Activated T-helper 2 cell treated with anti-CD3 and anti-CD28 coated beads, Interferon-gamma antibody, Interleukin-2, Interleukin-4, amounts not matched to agents 10 μg/mL and 5 μg/mL and 100 μg/mL, durations not matched to agents 14 hours and 24 hours and 36 hours (primary cell): Measurements from ENCODE around the gene IFFO2. TPM values are rescaled to one million over a fixed set of nuclear protein-coding genes. Genes with fewer than 3 reads are reported as not detected.
A peak's percentile ranks its signal among the peaks of the same experiment; 100 is the strongest.

ENCODE experiments used
- DNase-seq: peaks from one replicate; pipeline ENCODE4 v3.0.0; 2021; ENCODE audit warnings: low spot score
- H3K27ac Mint-ChIP-seq: one replicate; pipeline ENCODE4 v1.8.0; 2021; ENCODE audit warnings: mixed read lengths
- H3K27me3 Mint-ChIP-seq: one replicate; pipeline ENCODE4 v1.8.0; 2021; ENCODE audit warnings: low read depth, mixed read lengths
- H3K36me3 Mint-ChIP-seq: one replicate; pipeline ENCODE4 v1.8.0; 2021; ENCODE audit warnings: low read depth, mixed read lengths
- H3K4me1 Mint-ChIP-seq: one replicate; pipeline ENCODE4 v1.8.0; 2021; ENCODE audit warnings: low read depth, mixed read lengths
- H3K4me3 Mint-ChIP-seq: one replicate; pipeline ENCODE4 v1.8.0; 2021; ENCODE audit warnings: low read depth, mild to moderate bottlenecking, moderate library complexity, mixed read lengths
- H3K9me3 Mint-ChIP-seq: one replicate; pipeline ENCODE4 v1.8.0; 2021; ENCODE audit warnings: mixed read lengths
- intact Hi-C: fragments of 100-400 bp; cut with micrococcal nuclease; formaldehyde crosslinking; loops from one replicate; pipeline ENCODE4 v1.15.1; 2023
- total RNA-seq: library from RNA; stranded (reverse); gene quantifications from 2 replicates; pipeline ENCODE4 v1.2.3, GENCODE V29; 2022

IFFO2 gene
- total RNA-seq, 1 donor from 2014 or later = 48.5 TPM

DNA sequence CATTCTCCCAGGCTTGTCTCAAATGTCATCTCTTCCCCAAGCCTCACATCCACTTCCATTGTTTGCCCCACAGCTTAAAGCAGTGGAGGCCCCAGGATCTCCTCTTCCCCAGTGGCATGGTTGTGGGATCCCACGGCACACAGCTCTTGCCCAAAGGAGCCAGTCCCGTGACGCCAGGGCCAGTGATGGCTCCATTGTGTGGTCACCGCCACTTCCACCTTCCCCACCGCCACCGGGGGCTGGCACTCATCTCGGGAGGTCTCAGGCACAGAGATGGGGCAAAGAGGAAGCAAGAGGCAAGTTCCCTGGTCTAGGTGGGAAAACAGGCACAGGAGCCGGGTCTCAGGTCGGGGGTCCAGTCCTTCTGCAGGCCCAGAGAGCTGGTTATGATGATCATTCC, 31.2 kb downstream of the IFFO2 start:
- peaks cover 10% of the 10 kb centered on the region for H3K36me3 Mint-ChIP-seq
- peak overlapping the region; percentile 28 for H3K4me3 Mint-ChIP-seq

DNA sequence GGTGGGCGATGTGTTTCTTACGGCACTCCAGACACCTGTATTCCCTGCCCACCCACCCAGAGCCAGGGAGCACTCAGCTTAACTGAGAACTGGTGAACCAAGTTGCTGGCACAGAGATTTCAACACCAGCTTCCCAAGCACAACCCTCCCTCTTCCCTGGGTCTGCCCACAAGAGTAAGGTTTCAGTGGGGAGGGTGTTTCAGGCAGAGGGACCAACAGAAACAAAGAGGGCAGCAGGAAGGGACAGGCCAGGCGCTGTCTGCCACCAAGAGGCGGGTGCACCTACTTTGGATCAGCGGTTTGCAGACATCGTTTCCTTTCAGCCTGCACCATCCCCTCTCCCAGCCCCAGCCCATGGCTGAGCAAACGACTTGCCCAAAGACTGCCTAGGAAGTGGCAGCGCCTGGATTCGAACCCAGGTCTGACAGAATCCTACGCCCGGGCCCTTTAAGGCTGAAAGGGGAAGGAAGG, 32.2 kb downstream of the IFFO2 start:
- Mint-ChIP-seq H3K9me3 (no peaks in the 10 kb centered on the region), H3K4me3 (no peak overlapping the region), H3K27me3 (no peaks in the 10 kb centered on the region), H3K36me3 (peaks cover 15% of the 10 kb centered on the region), H3K4me1 (peaks cover 46% of the 10 kb centered on the region), H3K27ac (peak overlapping the region; percentile 78)
- intact Hi-C loops = no loop called here
- no peak for DNase-seq

More for the DNA sequence above, 31.2 kb downstream of the IFFO2 start:
- no peaks in the 10 kb centered on the region for H3K27me3 Mint-ChIP-seq
- intact Hi-C loops = no loop called here
- no peak for DNase-seq
- H3K4me1 Mint-ChIP-seq = peaks cover 53% of the 10 kb centered on the region
- peak overlapping the region; percentile 78 for H3K27ac Mint-ChIP-seq
- H3K9me3 Mint-ChIP-seq = no peaks in the 10 kb centered on the region

GRCh38 chr1:18923756-18924211, 32.7 kb downstream of the IFFO2 start:
- no peak for DNase-seq
- Mint-ChIP-seq H3K27ac (peak overlapping the region; percentile 53), H3K4me3 (peak overlapping the region; percentile 21)

GRCh38 chr1:18922848-18923755, 33.4 kb downstream of the IFFO2 start:
- H3K4me3 Mint-ChIP-seq = peak overlapping the region; percentile 21
- no peak for DNase-seq
- H3K27me3 Mint-ChIP-seq = no peaks in the 10 kb centered on the region
- peaks cover 36% of the 10 kb centered on the region for H3K4me1 Mint-ChIP-seq
- H3K27ac Mint-ChIP-seq = peak overlapping the region; percentile 57
- H3K9me3 Mint-ChIP-seq = no peaks in the 10 kb centered on the region
- peaks cover 18% of the 10 kb centered on the region for H3K36me3 Mint-ChIP-seq
- intact Hi-C loops = no loop called here

More at GRCh38 chr1:18923756-18924211, 32.7 kb downstream of the IFFO2 start:
- Mint-ChIP-seq H3K4me1 (peaks cover 41% of the 10 kb centered on the region), H3K9me3 (no peaks in the 10 kb centered on the region), H3K36me3 (peaks cover 15% of the 10 kb centered on the region), H3K27me3 (no peaks in the 10 kb centered on the region)
- intact Hi-C loops = no loop called here

- Mint-ChIP-seq H3K27ac (no peak overlapping the region), H3K4me1 (peaks cover 29% of the 10 kb centered on the region), H3K27me3 (no peaks in the 10 kb centered on the region), H3K36me3 (peaks cover 20% of the 10 kb centered on the region), H3K9me3 (no peaks in the 10 kb centered on the region), H3K4me3 (no peak overlapping the region)
- intact Hi-C loops = no loop called here
- no peak for DNase-seq
Observed at GRCh38 chr1:18922319-18922726, 34.2 kb downstream of the IFFO2 start.

DNA sequence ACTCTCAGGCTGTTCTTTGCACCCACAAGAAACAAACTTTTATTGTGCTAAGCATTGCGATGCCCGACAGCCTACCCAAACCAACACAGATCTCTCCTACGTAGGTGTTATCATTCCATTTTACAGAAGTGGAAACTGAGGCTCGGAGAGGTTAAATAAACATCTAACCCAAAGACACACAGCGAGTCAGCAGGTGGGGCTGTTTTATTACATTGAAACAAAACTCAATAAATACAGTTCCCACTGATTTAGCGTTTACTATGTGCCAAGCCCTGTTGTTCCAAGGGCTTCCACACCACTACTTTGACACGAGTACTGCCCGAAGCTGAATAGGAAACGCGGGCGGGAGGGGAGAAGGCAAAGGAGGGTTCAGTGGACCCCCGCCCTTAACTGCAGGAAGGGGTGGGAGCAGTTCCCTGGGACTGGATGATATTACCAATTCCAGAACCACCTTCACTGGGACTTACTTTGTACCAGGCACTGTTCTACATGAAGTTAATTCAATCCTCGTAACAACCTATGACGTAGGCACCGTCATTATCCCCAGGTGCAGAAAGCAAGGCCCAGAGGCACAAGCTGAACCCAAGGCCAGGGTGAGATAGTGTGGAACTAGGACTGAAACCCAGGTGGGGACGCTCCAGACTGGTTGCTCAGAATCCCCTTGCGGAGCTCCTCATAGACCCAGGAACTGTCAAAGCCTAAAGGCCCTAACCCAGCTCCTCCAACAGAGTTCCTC, 34.8 kb downstream of the IFFO2 start:
- H3K9me3 Mint-ChIP-seq = no peaks in the 10 kb centered on the region
- H3K36me3 Mint-ChIP-seq = peaks cover 24% of the 10 kb centered on the region
- no peak overlapping the region for H3K27ac Mint-ChIP-seq
- no peak for DNase-seq
- no peaks in the 10 kb centered on the region for H3K27me3 Mint-ChIP-seq
- intact Hi-C loops = no loop called here
- peaks cover 26% of the 10 kb centered on the region for H3K4me1 Mint-ChIP-seq
- H3K4me3 Mint-ChIP-seq = no peak overlapping the region

GRCh38 chr1:18920931-18921330, 35.5 kb downstream of the IFFO2 start:
- H3K27ac Mint-ChIP-seq = no peak overlapping the region
- intact Hi-C loops = no loop called here

GRCh38 chr1:18919956-18920355, 36.5 kb downstream of the IFFO2 start:
- Mint-ChIP-seq H3K4me3 (no peak overlapping the region), H3K4me1 (peaks cover 17% of the 10 kb centered on the region), H3K9me3 (no peaks in the 10 kb centered on the region), H3K27me3 (no peaks in the 10 kb centered on the region), H3K36me3 (peaks cover 16% of the 10 kb centered on the region), H3K27ac (no peak overlapping the region)
- DNase-seq = no peak
- intact Hi-C loops = no loop called here

More at GRCh38 chr1:18920931-18921330, 35.5 kb downstream of the IFFO2 start:
- no peaks in the 10 kb centered on the region for H3K9me3 Mint-ChIP-seq
- H3K36me3 Mint-ChIP-seq = peaks cover 24% of the 10 kb centered on the region
- no peaks in the 10 kb centered on the region for H3K27me3 Mint-ChIP-seq
- no peak for DNase-seq
- no peak overlapping the region for H3K4me3 Mint-ChIP-seq
- H3K4me1 Mint-ChIP-seq = peaks cover 24% of the 10 kb centered on the region

GRCh38 chr1:18919197-18919905, 37.1 kb downstream of the IFFO2 start:
- Mint-ChIP-seq H3K27ac (no peak overlapping the region), H3K4me1 (peaks cover 11% of the 10 kb centered on the region), H3K27me3 (no peaks in the 10 kb centered on the region), H3K9me3 (no peaks in the 10 kb centered on the region), H3K36me3 (peaks cover 16% of the 10 kb centered on the region), H3K4me3 (no peak overlapping the region)
- no peak for DNase-seq
- intact Hi-C loops = no loop called here

- no peaks in the 10 kb centered on the region for H3K27me3 Mint-ChIP-seq
- intact Hi-C loops = no loop called here
- peaks cover 20% of the 10 kb centered on the region for H3K36me3 Mint-ChIP-seq
- H3K4me3 Mint-ChIP-seq = no peak overlapping the region
- DNase-seq = no peak
- no peaks in the 10 kb centered on the region for H3K9me3 Mint-ChIP-seq
- H3K4me1 Mint-ChIP-seq = peaks cover 7% of the 10 kb centered on the region
- H3K27ac Mint-ChIP-seq = no peak overlapping the region
Observed at GRCh38 chr1:18918417-18918816, 38.1 kb downstream of the IFFO2 start.

DNA sequence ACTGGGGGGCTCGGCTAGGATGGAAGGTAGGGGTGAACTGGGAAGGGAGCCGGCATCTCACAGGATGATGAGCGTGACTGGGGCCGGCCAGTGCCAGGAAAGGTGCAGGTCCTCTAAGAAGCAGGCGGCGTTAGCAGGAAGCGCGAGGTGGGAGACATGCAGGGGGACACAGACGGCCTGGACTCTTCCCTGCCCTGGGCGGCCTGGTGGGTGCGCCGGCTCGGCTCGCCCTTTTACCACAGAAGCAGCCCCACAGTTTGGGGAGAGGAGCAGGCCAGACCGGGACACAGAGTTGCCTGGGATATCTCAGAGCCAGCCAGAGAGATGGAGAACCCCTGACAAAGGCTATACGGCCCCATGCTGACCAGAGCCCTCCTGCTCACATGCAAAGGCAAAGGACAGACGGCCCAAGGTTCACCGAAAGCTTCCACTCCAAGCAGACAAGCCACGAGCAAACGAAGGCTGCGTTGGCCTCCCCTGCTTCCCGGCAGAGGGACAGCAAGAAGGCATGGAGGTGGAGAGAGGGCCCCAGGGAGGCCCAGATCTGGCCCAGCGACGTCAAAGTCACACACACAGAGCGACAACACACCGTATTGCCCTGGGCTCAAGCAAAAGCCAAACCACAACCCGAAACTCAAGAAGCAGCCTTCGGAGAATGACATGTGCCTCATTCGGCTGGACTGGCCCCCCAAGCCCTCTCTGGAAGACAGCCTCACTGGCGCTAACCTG, 39.2 kb downstream of the IFFO2 start:
- no peaks in the 10 kb centered on the region for H3K9me3 Mint-ChIP-seq
- no peak for DNase-seq
- H3K4me1 Mint-ChIP-seq = peaks cover 7% of the 10 kb centered on the region
- intact Hi-C loops = no loop called here
- H3K27ac Mint-ChIP-seq = peak overlapping the region; percentile 33
- peaks cover 31% of the 10 kb centered on the region for H3K36me3 Mint-ChIP-seq
- H3K27me3 Mint-ChIP-seq = no peaks in the 10 kb centered on the region
- no peak overlapping the region for H3K4me3 Mint-ChIP-seq

DNA sequence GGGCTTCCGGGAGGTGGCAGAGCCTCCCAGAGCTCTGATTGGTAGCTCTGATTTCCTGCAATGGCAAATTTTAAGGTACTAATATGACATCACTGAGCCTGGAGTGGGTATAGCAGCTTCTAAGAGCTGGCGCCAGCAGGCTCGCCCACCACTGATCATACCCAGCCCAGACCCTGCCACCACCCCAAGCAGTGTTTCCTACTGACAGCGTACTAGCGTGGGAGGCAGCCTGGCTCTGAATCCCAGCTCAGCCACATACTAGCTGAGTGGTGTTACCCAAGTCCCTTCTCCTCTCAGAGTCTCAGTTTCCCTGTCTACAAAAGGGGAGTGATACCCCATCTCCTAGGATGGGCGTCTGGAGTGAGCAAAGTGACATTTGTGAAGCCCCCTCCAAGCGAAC, 41.1 kb downstream of the IFFO2 start:
- peaks cover 7% of the 10 kb centered on the region for H3K4me1 Mint-ChIP-seq
- H3K9me3 Mint-ChIP-seq = no peaks in the 10 kb centered on the region
- intact Hi-C loops = no loop called here
- no peak for DNase-seq
- no peak overlapping the region for H3K4me3 Mint-ChIP-seq
- H3K36me3 Mint-ChIP-seq = peaks cover 44% of the 10 kb centered on the region
- H3K27me3 Mint-ChIP-seq = no peaks in the 10 kb centered on the region
- H3K27ac Mint-ChIP-seq = no peak overlapping the region
